ENCODE data around the gene PPP2R1A.

GRCh38 chr19:52155596-52156359, 34.1 kb upstream of the PPP2R1A start:
- TF ChIP-seq CTCF (IDR thresholded peaks at IDR 0.05; ENCODE audit: insufficient read depth, low read depth, low read length) (no peak), EZH2 (IDR thresholded peaks at IDR 0.05; ENCODE audit: insufficient read depth, low read length) (no peak)

Measured in astrocyte (in vitro differentiated cells and primary cell).